Endothelial cell (in vitro differentiated cells): ENCODE measurements around the gene SMARCC1. TPM values are rescaled to one million over a fixed set of nuclear protein-coding genes. Genes with fewer than 3 reads are reported as not detected.

ENCODE experiments used
- total RNA-seq: library from RNA; stranded (reverse); fragmentation: NEBNext Ultra II Directional; extraction: Animal tissue kit (Norgen Biotek cat#: 25700); gene quantifications from one replicate; pipeline ENCODE4 v1.2.1, GENCODE V29; 2021; ENCODE audit not compliant: unreplicated experiment

SMARCC1 gene
- total RNA-seq, 1 donor from 2014 or later: 138 TPM

Other genes with a start within 250 kb of the SMARCC1 start
- 0.23 TPM for gene CSPG5, start 203.0 kb downstream of the SMARCC1 start, total RNA-seq
- 68.7 TPM for gene DHX30, start 21.2 kb upstream of the SMARCC1 start, total RNA-seq
- gene MAP4, start 234.5 kb upstream of the SMARCC1 start, total RNA-seq: 155 TPM